ENCODE data around the gene OR5L1.

OR5L1 gene

GRCh38 chr11:55811067-55811466 lies at the start of gene OR5L1:
OR5L1 (plus strand) TSS chr11:55811367; CDS start chr11:55811467, 100 bp downstream.
- H3K9me3 ChIP-seq (replicated peaks in 1 of 11) = peaks cover 8 to 16% (median 11%) of the 10 kb centered on the region in 11 experiments
- H3K4me1 ChIP-seq = no peaks in the 10 kb centered on the region
- no peaks in the 10 kb centered on the region for H4K20me1 ChIP-seq

GRCh38 chr11:55773138-55773537 lies 38.0 kb upstream of the OR5L1 start, which contains the start of gene OR5D13:
OR5D13 (plus strand) TSS chr11:55773438; CDS start chr11:55773438, 0 bp downstream.
- no peaks in the 10 kb centered on the region for H3K9me3 ChIP-seq (replicated peaks in 1 of 11)
- H3K9ac ChIP-seq = no peak within 1 kb of the TSS
- H3K4me1 ChIP-seq = no peaks in the 10 kb centered on the region
- H3K27me3 ChIP-seq = no peaks in the 10 kb centered on the region
- H3K4me2 ChIP-seq = no peak within 1 kb of the TSS
- no peak within 1 kb of the TSS for H3K4me3 ChIP-seq
- H4K20me1 ChIP-seq = no peaks in the 10 kb centered on the region
- TF ChIP-seq Cebpa-rat (IDR thresholded peaks at IDR 0.05) = no peak
- H3K36me3 ChIP-seq = no peaks in the 10 kb centered on the region
- no peak within 1 kb of the TSS for H3K27ac ChIP-seq

More at GRCh38 chr11:55811067-55811466, at the start of gene OR5L1:
- H3K4me3 ChIP-seq = no peak within 1 kb of the TSS
- H3K9ac ChIP-seq = no peak within 1 kb of the TSS
- TF ChIP-seq Cebpa-rat (IDR thresholded peaks at IDR 0.05) = no peak
- H3K4me2 ChIP-seq = no peak within 1 kb of the TSS
- H3K27me3 ChIP-seq = no peaks in the 10 kb centered on the region
- no peaks in the 10 kb centered on the region for H3K36me3 ChIP-seq
- no peak within 1 kb of the TSS for H3K27ac ChIP-seq

DNA sequence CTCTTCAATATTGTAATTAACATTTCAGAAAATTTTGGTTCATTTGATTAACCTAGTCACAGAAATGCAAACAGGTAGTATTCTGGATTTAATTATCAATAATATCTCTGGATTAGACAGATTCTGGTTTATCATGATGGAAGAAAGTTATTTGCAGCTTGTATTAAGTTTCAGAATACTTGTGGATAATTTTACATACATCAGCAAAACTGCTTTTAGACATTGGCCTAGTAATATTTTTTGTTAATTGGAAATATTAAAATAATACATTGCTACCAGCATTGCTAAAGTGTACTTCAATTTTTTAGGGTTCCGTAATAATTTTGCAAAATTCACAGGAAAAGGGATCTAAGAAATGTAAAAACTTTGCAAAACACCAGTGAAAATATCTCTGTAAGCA lies 19.6 kb upstream of the OR5L1 start:
- Histone ChIP-seq H3K9me3 (replicated peaks in 1 of 11) (no peaks in the 10 kb centered on the region), H3K9ac (no peak overlapping the region), H3K36me3 (no peaks in the 10 kb centered on the region), H3K27me3 (no peaks in the 10 kb centered on the region), H4K20me1 (no peaks in the 10 kb centered on the region), H3K4me1 (no peaks in the 10 kb centered on the region), H3K4me2 (no peak overlapping the region), H3K27ac (no peak overlapping the region), H3K4me3 (no peak overlapping the region)
- no peak for TF ChIP-seq Cebpa-rat (IDR thresholded peaks at IDR 0.05)

- Histone ChIP-seq H3K27ac (no peak overlapping the region), H3K4me1 (no peaks in the 10 kb centered on the region), H3K36me3 (no peaks in the 10 kb centered on the region), H3K9me3 (replicated peaks in 1 of 11) (no peaks in the 10 kb centered on the region), H4K20me1 (no peaks in the 10 kb centered on the region), H3K27me3 (no peaks in the 10 kb centered on the region), H3K4me3 (no peak overlapping the region), H3K9ac (no peak overlapping the region), H3K4me2 (no peak overlapping the region)
- no peak for TF ChIP-seq Cebpa-rat (IDR thresholded peaks at IDR 0.05)
Observed at GRCh38 chr11:55793321-55793720, 17.8 kb upstream of the OR5L1 start.

DNA sequence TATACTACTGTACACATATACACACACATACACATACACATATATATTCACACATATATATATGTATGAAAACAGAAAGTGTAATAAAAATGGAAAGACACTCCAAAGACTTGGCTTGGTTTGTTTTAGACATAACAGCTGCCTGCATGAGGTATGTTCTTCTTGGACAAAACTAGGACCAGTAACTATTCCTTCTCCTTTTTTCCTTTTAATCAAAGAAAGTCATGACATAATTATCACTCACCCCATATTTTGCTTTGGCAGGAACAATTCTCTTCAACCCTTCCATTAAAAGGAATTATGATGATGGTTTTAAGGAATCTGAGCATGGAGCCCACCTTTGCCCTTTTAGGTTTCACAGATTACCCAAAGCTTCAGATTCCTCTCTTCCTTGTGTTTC lies 15.9 kb upstream of the OR5L1 start, which contains the start of gene OR5D14:
Gene OR5D14 (plus strand): TSS at position 301 of the 400 bp plus-strand sequence. CDS start 0 bp downstream, at position 301.
- no peaks in the 10 kb centered on the region for H4K20me1 ChIP-seq
- no peak within 1 kb of the TSS for H3K4me3 ChIP-seq
- H3K9ac ChIP-seq = no peak within 1 kb of the TSS
- no peaks in the 10 kb centered on the region for H3K9me3 ChIP-seq (replicated peaks in 1 of 11)
- no peaks in the 10 kb centered on the region for H3K36me3 ChIP-seq
- H3K27me3 ChIP-seq = no peaks in the 10 kb centered on the region
- TF ChIP-seq Cebpa-rat (IDR thresholded peaks at IDR 0.05) = no peak
- no peaks in the 10 kb centered on the region for H3K4me1 ChIP-seq
- no peak within 1 kb of the TSS for H3K4me2 ChIP-seq
- H3K27ac ChIP-seq = no peak within 1 kb of the TSS

GRCh38 chr11:55806248-55806647 lies 4.9 kb upstream of the OR5L1 start:
- H3K4me2 ChIP-seq = no peak overlapping the region
- H3K36me3 ChIP-seq = no peaks in the 10 kb centered on the region
- no peak overlapping the region for H3K4me3 ChIP-seq
- H3K27ac ChIP-seq = no peak overlapping the region
- peaks cover 18 to 27% (median 22%) of the 10 kb centered on the region in 11 experiments for H3K9me3 ChIP-seq (replicated peaks in 1 of 11)
- no peaks in the 10 kb centered on the region for H4K20me1 ChIP-seq
- no peaks in the 10 kb centered on the region for H3K4me1 ChIP-seq
- no peaks in the 10 kb centered on the region for H3K27me3 ChIP-seq
- no peak overlapping the region for H3K9ac ChIP-seq
- TF ChIP-seq Cebpa-rat (IDR thresholded peaks at IDR 0.05) = no peak

DNA sequence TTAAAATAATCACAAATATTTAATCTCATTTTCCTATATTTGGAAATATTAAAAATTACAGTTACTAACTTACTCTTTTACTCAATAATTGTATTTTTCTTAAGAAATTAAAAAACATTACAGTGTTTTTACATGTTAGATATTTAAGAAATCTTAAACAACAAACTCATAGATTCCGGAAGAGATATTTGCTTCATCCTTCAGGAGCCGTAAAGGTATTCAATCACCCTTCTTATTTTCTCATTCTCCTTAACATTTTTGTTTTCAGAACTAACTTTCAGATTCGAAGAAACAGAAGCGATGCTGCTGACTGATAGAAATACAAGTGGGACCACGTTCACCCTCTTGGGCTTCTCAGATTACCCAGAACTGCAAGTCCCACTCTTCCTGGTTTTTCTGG lies 8.2 kb downstream of the OR5L1 start, which contains the start of gene OR5D18:
Gene OR5D18 (plus strand): TSS at position 301 of the 400 bp plus-strand sequence. CDS start 0 bp downstream, at position 301.
- H4K20me1 ChIP-seq = no peaks in the 10 kb centered on the region
- no peak within 1 kb of the TSS for H3K27ac ChIP-seq
- H3K9me3 ChIP-seq (replicated peaks in 1 of 11) = no peaks in the 10 kb centered on the region
- no peak within 1 kb of the TSS for H3K4me2 ChIP-seq
- H3K27me3 ChIP-seq = no peaks in the 10 kb centered on the region
- no peaks in the 10 kb centered on the region for H3K4me1 ChIP-seq
- H3K9ac ChIP-seq = no peak within 1 kb of the TSS
- H3K36me3 ChIP-seq = no peaks in the 10 kb centered on the region
- TF ChIP-seq Cebpa-rat (IDR thresholded peaks at IDR 0.05) = no peak
- no peak within 1 kb of the TSS for H3K4me3 ChIP-seq

DNA sequence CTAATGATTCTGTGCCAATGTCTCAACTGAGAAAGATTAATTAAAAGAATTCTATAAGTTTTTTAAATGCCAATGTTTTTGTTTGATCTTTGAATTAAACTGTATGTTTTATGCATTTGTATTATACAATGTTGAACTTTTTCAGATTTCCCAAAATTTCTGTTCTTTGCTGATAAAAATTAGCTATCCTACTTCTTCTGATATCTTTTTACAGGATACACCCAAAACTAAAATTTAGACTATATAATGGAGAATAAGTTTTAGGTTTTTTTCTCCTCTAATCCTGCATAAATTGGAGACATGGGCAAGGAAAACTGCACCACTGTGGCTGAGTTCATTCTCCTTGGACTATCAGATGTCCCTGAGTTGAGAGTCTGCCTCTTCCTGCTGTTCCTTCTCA lies 15.8 kb downstream of the OR5L1 start, which contains the start of gene OR5L2:
Gene OR5L2 (plus strand): TSS at position 301 of the 400 bp plus-strand sequence. CDS start 0 bp downstream, at position 301.
- H3K4me2 ChIP-seq = no peak within 1 kb of the TSS
- no peak within 1 kb of the TSS for H3K9ac ChIP-seq
- no peak for TF ChIP-seq Cebpa-rat (IDR thresholded peaks at IDR 0.05)
- no peaks in the 10 kb centered on the region for H3K4me1 ChIP-seq
- H3K4me3 ChIP-seq = no peak within 1 kb of the TSS
- H3K27ac ChIP-seq = no peak within 1 kb of the TSS
- H3K9me3 ChIP-seq (replicated peaks in 1 of 11) = no peaks in the 10 kb centered on the region
- no peaks in the 10 kb centered on the region for H3K27me3 ChIP-seq
- H3K36me3 ChIP-seq = no peaks in the 10 kb centered on the region
- no peaks in the 10 kb centered on the region for H4K20me1 ChIP-seq

DNA sequence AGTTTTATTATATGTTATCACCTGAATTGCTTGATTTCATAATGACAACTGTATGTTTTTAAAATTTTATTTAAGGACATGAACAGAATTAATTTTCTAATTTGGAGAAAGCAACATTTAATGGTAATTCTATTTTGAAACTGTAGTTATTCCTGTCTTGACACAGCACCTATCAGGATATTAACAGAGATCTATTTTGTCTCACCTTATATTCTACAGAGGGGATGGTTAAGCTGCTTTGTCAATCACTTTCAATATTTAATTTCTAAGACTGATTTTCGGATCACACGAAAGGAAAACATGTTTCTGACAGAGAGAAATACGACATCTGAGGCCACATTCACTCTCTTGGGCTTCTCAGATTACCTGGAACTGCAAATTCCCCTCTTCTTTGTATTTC lies 27.3 kb downstream of the OR5L1 start, which contains the start of gene OR5D16:
Gene OR5D16 (plus strand): TSS at position 301 of the 400 bp plus-strand sequence. CDS start 0 bp downstream, at position 301.
- no peaks in the 10 kb centered on the region for H3K36me3 ChIP-seq
- no peak within 1 kb of the TSS for H3K4me2 ChIP-seq
- H3K9ac ChIP-seq = no peak within 1 kb of the TSS
- no peak within 1 kb of the TSS for H3K4me3 ChIP-seq
- H3K4me1 ChIP-seq = no peaks in the 10 kb centered on the region
- H4K20me1 ChIP-seq = no peaks in the 10 kb centered on the region
- TF ChIP-seq Cebpa-rat (IDR thresholded peaks at IDR 0.05) = no peak
- H3K27ac ChIP-seq = no peak within 1 kb of the TSS
- H3K27me3 ChIP-seq = no peaks in the 10 kb centered on the region
- H3K9me3 ChIP-seq (replicated peaks in 1 of 11) = peaks cover 5 to 9% (median 7%) of the 10 kb centered on the region in 11 experiments; a peak in 16 of 22 replicates

DNA sequence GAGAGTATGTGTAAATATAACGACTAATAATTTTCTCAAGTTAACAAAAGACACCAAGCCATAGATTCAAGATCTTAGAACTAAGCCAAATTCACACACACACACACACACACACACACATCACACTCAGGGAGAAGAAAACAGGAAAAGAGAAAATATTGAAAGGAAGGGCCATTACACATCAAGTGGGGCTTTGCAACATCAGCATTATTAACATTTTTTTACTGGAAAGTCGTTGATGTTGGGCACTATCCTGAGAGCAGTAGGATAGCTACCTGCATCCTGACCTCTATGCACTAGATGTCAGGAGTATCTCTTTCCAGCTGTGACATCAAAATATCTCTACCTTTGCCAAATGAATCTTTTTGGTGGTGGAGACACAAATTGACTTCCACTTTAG lies 36.3 kb downstream of the OR5L1 start:
- Histone ChIP-seq H3K27me3 (no peaks in the 10 kb centered on the region), H3K4me1 (no peaks in the 10 kb centered on the region), H3K36me3 (no peaks in the 10 kb centered on the region), H3K9ac (no peak overlapping the region), H4K20me1 (no peaks in the 10 kb centered on the region), H3K27ac (no peak overlapping the region), H3K9me3 (replicated peaks in 1 of 11) (no peaks in the 10 kb centered on the region), H3K4me3 (no peak overlapping the region), H3K4me2 (no peak overlapping the region)
- TF ChIP-seq Cebpa-rat (IDR thresholded peaks at IDR 0.05) = no peak
